ENCODE measurements around the gene STX10.
"Not testable (repeated sequence)": the region's sequence is repeated elsewhere in the genome, so short reads cannot be mapped to it uniquely, and the experiment has no call there.

STX10 gene, protein sequence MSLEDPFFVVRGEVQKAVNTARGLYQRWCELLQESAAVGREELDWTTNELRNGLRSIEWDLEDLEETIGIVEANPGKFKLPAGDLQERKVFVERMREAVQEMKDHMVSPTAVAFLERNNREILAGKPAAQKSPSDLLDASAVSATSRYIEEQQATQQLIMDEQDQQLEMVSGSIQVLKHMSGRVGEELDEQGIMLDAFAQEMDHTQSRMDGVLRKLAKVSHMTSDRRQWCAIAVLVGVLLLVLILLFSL

GRCh38 chr19:13150187-13150930, at the start of gene STX10, which contains the start of gene IER2:
STX10 (minus strand) TSS chr19:13150375; CDS start chr19:13150173, 202 bp downstream.
IER2 (plus strand) TSS chr19:13150411; CDS start chr19:13153187, 2,776 bp downstream.
- peak; percentile 95 for DNase-seq

DNA sequence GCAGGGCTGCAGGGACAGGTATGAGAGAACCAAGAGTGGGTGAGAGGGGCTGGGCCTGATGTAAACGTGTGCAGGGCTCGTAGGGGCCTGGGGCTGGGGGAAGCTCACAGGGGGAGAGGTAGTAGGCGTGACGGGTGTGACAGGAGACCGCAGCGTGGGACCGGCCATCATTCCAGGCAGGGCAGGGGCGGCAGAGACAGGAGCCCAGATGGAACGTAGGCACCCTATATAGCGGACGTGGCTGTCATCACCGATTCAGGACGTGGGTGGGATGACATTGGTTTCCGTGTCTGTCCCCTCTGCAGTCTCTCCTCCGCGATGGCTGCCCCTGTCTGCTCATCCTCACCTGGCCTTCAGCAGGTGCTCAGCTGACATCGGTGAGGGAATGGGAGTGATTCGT, 48.5 kb upstream of the STX10 start:
- no peak for DNase-seq

DNA sequence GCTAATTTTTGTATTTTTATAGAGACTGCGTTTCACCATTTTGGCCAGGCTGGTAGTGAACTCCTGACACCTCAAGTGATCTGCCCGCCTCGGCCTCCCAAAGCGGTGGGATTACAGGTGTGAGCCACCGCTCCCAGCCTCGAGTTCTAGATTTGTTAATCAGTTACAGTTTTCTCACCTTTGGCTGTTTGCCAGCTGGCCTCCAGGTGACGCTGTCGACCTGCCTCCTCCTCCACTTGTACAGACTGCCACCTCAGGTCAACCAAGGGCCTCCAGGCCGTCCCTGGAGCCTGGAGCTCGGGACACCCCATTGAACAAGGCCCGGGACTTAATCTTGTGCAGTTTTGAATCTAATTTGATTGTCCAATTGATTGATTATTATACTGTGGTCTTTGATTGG, 45.5 kb upstream of the STX10 start:
- no peak for DNase-seq

GRCh38 chr19:13190781-13191540, 40.8 kb upstream of the STX10 start:
- no peak for DNase-seq

GRCh38 chr19:13189600-13189999, 39.4 kb upstream of the STX10 start:
- no peak for DNase-seq

DNA sequence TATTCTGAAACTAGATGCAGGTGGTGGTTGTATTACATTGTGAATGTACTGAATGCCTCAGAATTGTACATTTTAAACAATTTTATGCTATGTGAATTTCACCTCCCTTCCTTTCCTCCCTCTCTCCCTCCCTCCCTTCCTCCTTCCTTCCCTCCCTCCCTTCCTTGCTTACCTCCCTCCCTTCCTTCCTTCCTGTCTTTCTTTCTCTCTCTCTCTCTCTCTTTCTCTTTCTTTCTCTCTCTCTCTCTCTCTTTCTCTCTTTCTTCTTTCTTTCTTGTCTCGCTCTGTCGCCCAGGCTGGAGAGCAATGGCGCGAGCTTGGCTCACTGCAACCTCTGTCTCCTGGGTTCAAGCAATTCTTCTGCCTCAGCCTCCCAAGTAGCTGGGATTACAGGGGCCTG, 37.2 kb upstream of the STX10 start:
- DNase-seq, result no peak

DNA sequence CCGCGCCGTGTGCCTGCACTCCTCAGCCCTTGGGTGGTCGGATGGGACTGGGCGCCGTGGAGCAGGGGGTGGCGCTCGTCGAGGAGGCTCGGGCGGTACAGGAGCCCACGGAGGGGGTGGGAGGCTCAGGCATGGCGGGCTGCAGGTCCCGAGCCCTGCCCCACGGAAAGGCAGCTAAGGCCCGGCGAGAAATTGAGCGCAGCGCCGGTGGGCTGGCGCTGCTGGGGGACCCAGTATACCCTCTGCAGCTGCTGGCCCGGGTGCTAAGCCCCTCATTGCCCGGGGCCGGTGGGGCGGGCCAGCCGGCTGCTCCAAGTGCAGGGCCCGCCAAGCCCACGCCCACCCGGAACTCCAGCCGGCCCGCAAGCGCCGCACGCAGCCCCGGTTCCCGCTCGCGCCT, 36.5 kb upstream of the STX10 start:
- not testable (repeated sequence) for DNase-seq

- DNase-seq, result not testable (repeated sequence)
These were observed 35.8 kb upstream of the STX10 start for GRCh38 chr19:13185763-13186657.

DNA sequence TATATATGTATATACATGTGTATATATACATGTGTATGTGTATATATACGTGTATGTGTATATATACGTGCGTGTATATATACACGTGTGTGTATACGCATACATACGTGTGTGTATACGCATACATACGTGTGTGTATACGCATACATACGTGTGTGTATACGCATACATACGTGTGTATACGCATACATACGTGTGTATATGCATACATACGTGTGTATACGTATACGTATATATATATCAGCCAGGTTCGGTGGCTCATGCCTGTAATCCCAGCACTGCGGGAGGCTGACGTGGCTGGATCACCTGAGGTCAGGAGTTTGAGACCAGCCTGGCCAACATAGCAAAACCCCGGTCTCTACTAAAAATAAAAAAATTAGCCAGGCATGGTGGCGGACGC, 34.8 kb upstream of the STX10 start:
- not testable (repeated sequence) for DNase-seq

GRCh38 chr19:13181747-13182388, 31.7 kb upstream of the STX10 start:
- DNase-seq, result no peak

DNA sequence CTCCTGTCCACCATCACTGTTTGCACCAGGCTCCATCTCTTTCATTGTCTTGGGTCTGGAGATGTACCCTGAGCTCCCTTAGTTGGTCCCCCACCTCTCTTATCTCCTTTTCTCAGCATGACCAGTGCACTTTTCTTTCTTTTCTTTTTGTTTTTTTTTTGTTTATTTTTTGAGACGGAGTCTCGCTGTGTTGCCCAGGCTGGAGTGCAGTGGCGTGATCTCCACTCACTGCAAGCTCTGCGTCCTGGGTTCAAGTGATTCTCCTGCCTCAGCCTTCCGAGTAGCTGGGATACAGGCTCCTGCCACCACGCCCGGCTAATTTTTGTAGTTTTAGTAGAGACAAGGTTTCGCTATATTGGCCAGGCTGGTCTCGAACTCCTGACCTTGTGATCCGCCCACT, 28.1 kb upstream of the STX10 start:
- not testable (repeated sequence) for DNase-seq

DNA sequence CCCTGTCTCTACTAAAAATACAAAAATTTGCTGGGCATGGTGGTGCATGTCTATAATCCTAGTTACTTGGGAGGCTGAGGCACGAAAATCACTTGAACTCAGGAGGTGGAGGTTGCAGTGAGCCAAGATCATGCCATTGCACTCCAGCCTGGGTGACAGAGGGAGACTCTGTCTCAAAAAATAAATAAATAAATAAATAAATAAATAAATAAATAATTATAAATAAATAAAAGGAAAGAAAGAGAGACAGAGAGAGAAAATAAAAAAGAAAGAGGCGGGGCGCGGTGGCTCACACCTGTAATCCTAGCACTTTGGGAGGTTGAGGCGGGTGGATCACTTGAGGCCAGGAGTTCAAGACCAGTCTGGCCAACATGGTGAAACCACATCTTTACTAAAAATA, 27.4 kb upstream of the STX10 start:
- DNase-seq, result not testable (repeated sequence)

DNA sequence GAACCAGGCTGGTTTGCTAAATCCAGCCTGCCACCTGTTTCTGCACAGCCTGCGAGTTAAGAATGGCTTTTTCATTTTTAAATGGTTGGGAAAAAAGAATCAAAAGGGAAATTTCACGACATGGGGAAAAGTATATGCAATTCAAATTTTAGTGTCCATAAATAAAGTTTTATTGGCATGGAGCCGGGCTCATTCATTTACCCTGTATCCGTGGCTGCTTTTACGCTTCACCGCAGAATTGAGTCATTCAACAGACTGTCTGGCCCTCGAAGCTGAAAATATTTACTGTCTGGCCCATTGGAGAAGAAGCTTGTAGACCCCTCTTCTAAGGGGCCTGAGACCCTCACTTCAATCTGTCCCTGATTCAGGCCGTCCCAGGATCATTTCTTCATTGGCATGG, 26.2 kb upstream of the STX10 start:
- DNase-seq, result no peak

- DNase-seq, result no peak
These were observed 23.1 kb upstream of the STX10 start for GRCh38 chr19:13173139-13173737.

DNA sequence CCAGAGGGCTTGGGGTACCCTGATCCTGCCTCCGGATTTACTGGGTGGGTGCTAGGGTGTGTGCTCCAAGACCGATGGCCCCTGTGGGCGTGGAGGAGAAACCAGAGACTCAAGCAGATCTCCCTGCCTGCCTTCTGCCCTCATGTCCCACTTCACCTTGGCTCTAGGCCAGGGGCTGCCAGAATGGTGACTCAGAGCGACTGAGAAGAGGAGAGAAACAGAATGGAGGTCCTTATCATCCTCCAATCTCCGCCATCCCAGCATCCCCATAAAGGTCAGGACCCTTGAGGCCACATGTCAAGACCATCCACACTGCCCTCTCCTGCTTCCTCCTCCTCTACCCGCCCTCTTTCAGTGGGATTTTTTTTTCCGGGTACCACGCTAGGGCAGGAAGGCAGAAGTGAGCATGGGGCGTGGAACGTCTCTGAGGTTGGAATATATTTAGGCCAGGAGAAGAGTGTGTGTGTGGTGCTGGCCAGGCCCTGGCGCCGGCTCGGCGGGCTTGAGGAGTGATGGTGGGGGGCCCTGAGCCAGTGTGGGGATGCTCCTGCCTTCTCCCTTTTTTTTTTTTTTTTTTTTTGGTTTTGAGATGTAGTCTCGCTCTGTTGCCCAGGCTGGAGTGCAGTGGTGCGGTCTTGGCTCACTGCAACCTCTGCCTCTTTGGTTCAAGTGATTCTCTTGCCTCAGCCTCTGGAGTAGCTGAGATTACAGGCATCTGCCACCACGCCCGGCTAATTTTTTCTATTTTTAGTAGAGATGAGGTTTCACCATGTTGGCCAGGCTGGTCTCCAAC, 22.4 kb upstream of the STX10 start:
- DNase-seq, result peak; percentile 68

DNA sequence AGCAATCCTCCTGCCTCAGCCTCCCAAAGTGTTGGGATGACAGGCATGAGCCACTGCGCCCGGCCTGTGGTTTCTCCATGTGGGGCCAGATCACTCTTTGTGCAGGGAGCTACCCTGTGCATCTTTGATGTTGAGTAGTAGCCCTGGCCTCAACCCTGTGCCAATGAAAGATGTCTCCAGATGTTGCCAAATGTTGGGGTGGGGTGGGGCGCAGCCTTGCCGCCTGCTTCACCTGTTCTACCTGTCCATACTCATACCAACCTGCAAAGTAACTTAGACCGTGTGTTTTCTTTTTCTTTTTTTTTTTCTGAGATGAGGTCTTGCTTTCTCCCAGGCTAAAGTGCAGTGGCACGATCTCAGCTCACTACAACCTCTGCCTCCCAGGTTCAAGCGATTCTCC, 21.0 kb upstream of the STX10 start:
- DNase-seq, result no peak

GRCh38 chr19:13169769-13170168, 19.6 kb upstream of the STX10 start:
- DNase-seq, result peak; percentile 50

GRCh38 chr19:13166151-13166550, 16.0 kb upstream of the STX10 start:
- DNase-seq, result not testable (repeated sequence)

DNA sequence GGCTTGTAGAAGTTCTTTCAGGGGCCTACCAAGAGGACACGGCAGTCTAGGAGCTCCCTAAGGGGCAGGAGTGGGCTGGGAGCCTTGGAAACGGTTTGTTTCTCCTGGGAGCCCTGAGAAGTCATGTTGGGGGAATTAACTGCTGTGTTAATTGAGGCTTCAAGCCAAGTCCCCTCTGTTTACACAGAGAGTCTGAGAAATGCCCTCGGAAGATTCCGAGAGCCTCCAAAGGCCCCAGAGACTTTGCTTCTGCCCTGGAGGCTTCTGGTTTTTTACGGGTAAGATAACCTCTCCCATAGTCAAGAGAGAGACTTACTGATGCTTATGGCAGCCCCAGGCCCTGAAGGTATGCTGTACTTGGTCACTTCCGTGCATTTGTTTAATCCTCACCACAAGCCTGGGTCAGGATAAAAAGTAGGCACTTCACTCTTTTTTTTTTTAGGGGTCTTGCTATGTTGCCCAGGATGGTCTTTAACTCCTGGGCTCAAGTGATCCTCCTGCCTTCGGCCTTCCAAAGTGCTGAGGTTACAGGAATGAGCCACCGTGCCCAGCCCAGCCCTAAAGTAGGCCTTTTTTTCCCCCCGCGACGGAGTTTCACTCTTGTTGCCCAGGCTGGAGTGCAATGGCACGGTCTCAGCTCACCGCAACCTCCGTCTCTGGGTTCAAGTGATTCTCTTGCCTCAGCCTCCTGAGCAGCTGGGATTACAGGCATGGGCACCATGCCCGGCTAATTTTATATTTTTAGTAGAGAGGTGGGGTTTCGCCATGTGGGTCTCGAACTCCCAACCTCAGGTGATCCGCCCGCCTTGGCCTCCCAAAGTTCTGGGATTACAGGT, 15.2 kb upstream of the STX10 start:
- no peak for DNase-seq

All from NCI-H226 (cell line).